Dermis lymphatic vessel endothelial cell (primary cell): ENCODE results near the gene TRPM2. TPM values are rescaled to one million over a fixed set of nuclear protein-coding genes. Genes with fewer than 3 reads are reported as not detected.

Source experiments
- total RNA-seq: library from RNA; depleted of rRNA; stranded (reverse); fragments of >200 nt; gene quantifications from 2 replicates; pipeline ENCODE4 v1.2.1, GENCODE V29; 2014

Gene TRPM2
- 0.22 and 0.43 TPM in 2 replicates for total RNA-seq

DNA sequence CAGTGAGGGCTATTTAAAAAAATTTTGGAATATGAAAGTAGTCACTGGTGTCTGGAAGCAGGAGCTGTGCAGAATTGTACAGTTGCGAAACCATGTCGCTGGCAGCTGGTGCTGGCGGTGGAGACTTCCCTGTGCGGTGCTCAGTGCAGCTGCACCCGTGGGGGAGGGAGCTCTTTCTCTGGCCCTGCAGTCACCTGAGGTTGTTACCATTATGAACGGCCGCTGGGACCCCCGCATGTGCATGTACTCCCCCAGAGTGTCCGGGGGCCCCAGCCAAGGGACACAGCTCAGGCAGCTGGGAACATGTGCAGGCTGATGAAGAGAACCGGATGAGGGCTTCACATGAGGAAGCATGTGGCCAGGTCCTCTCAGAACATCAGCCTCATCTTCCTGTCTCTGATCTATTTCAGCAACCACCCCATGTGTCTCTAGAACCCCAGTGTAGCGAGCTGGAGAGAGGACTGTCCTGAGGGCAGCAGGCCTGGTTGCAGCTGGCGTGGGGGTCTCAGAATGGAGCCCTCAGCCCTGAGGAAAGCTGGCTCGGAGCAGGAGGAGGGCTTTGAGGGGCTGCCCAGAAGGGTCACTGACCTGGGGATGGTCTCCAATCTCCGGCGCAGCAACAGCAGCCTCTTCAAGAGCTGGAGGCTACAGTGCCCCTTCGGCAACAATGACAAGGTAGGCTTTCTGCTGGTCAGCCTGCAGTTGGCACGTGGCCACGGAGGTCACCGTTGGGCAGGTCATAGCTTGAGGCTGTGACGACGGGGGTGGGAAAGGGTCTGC, at the start of gene TRPM2:
TSS of gene TRPM2 (plus strand) at position 431 of the 780 bp plus-strand sequence. CDS start at position 511, 80 bp downstream.

DNA sequence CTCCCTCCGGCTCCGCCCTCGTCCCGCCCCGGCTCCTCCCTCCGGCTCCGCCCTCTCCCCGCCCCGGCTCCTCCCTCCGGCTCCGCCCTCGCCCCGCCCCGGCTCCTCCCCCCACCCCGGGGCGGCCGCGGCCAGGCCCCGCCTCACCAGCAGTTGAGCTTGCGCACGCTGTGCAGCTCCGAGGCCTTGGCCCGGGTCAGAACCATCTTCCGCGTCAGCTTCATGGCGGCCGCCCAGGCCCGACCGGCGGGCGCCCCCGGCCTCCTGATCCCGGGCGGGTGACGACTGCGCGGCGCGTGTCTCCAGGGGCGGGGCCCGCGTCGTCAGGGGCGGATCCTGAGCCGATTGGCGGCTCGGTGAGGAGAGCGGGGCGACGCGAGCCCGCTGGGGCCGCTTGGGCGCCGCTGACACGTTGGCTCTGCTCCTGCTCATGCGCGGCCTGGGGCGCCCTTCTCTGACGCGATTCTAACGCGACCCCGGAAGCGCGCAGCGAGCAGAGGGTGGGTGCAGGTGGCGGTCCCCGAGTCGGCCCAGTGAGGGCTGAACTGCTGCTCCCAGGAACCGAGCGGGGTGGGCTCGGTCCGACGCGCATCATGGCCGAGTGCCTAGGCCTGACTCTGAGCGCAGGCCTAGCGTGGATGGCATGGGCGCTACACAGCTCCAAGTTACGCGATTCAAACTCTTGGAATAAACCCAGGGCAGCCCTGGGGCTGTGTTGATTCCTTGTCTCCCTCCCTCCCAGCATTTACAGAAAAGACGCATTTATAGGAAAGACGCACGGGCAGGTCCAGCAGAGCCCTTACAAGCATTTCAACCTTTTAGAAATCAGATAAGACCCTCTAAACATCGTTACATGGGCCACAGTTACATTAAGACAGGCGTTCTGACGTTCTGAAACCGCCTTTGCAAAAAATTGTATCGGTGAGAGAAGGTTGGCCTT, 14.2 kb upstream of the TRPM2 start, which contains the start of gene CFAP410:
TSS of gene CFAP410 (minus strand) at position 420 of the 940 bp plus-strand sequence. CDS start at position 224, 196 bp downstream.

DNA sequence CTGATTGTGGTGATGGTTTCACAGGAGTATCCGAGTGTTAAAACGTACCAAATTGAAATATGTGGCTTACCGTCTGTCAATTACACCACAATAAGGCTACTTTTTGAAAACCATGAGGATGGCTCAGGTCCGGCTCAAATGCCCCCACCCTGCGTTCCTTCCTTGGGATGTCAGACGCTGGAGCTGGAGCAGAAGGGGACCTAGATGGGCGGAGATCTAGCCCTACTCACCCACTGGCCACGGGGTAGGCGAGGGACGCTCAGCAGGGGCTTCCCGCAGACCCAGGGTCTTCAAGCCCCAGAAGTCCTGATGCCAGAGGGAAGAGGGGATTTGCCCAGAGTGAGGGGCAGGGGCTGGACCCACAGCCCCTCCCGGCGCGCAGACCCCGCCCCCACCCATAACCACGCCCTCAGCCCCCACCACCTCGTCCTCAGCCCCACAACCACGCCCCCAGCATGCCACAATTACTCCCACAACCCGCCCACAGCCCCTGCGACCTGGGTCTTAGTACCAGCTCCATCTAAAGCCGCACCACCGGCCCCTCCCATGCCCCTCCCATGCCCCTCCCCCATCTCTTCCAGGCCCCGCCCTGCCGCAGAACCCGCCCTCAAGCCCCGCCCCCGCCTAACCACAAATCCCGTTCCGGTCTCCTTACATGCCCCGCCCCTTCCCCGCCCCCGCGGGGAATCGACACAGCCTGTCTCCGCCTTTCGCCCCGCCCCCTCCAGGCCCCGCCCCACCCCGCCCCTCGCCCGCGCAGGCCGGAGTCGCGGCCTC, 101.5 kb downstream of the TRPM2 start, which contains the start of gene LRRC3:
TSS of gene LRRC3 (plus strand) at position 764 of the 777 bp plus-strand sequence. CDS start 1,135 bp downstream, outside the sequence.

Other genes starting within 250 kb of the TRPM2 start
- 13.9 and 29.4 TPM in 2 replicates for gene PWP2, start 246.2 kb upstream of the TRPM2 start, total RNA-seq
- 16.0 and 38.2 TPM in 2 replicates for gene GATD3, start 219.9 kb upstream of the TRPM2 start, total RNA-seq
- gene ICOSLG, start 112.7 kb upstream of the TRPM2 start, total RNA-seq: 0.09 and 0.43 TPM in 2 replicates
- not detected in 2 replicates for gene DNMT3L, start 91.7 kb upstream of the TRPM2 start, total RNA-seq
- not detected in 2 replicates for gene AIRE, start 67.7 kb upstream of the TRPM2 start, total RNA-seq
- gene PFKL, start 53.6 kb upstream of the TRPM2 start, total RNA-seq: 235 and 327 TPM in 2 replicates
- 4.9 and 6.5 TPM in 2 replicates for gene CFAP410, start 14.2 kb upstream of the TRPM2 start, total RNA-seq
- 0.86 and 0.98 TPM in 2 replicates for gene LRRC3, start 101.9 kb downstream of the TRPM2 start, total RNA-seq
- gene KRTAP10-1, start 186.6 kb downstream of the TRPM2 start, total RNA-seq: not detected in 2 replicates
- gene KRTAP10-2, start 197.9 kb downstream of the TRPM2 start, total RNA-seq: not detected in 2 replicates
- not detected in 2 replicates for gene KRTAP10-3, start 205.2 kb downstream of the TRPM2 start, total RNA-seq
- not detected in 2 replicates for gene KRTAP10-4, start 220.1 kb downstream of the TRPM2 start, total RNA-seq
- not detected in 2 replicates for gene KRTAP10-5, start 227.0 kb downstream of the TRPM2 start, total RNA-seq
- gene KRTAP10-6, start 238.9 kb downstream of the TRPM2 start, total RNA-seq: under 0.01 TPM in 1 of 2 replicates, not detected in the other
- not detected in 2 replicates for gene KRTAP10-7, start 247.0 kb downstream of the TRPM2 start, total RNA-seq